Upper lobe of left lung (tissue), 6 donors: ENCODE data around the gene RNF150. TPM values are rescaled to one million over a fixed set of nuclear protein-coding genes. Genes with fewer than 3 reads are reported as not detected.

Experiments
- ATAC-seq, 2 donors: fragments of 200-7000 bp; cut with Tn5 transposase; one replicate each; pipeline ENCODE4 v1.9.1; 2022; ENCODE audit warnings: mild to moderate bottlenecking in 2 of 2, moderate library complexity in 2 of 2; ENCODE audit not compliant: low FRiP score in 2 of 2
- DNase-seq, 2 donors: peaks; one replicate each; pipeline ENCODE4 v3.0.0-alpha.2; 2019 to 2020
- H3K27ac ChIP-seq, 4 donors: fragments of 200-600 bp; sonication (generic); one replicate each; pipeline ENCODE4 v1.5.1; 2016 to 2019
- H3K27me3 ChIP-seq, 4 donors: fragments of 200-600 bp; sonication (generic); one replicate each; pipeline ENCODE4 v1.5.1; 2017 to 2019
- H3K36me3 ChIP-seq, 4 donors: fragments of 200-600 bp; sonication (generic); one replicate each; pipeline ENCODE4 v1.5.1; 2016 to 2019
- H3K4me1 ChIP-seq, 4 donors: fragments of 200-600 bp; sonication (generic); one replicate each; pipeline ENCODE4 v1.5.1; 2018 to 2019
- H3K4me3 ChIP-seq, 4 donors: fragments of 200-600 bp; sonication (generic); one replicate each; pipeline ENCODE4 v1.5.1; 2017 to 2019; ENCODE audit warnings: mild to moderate bottlenecking in 2 of 4, moderate library complexity in 1 of 4
- H3K9me3 ChIP-seq, 4 donors: fragments of 200-600 bp; sonication (generic); one replicate each; pipeline ENCODE4 v1.5.1; 2018 to 2019
- CTCF ChIP-seq, 6 experiments: fragments of 450-650 bp in 4 of 6; fragments of 200-600 bp in 2 of 6; sonication (generic) in 2 of 6; IDR thresholded peaks; one replicate each; pipeline ENCODE4 v1.5.1; 2016 to 2019; ENCODE audit warnings: antibody characterized with exemption in 6 of 6
- EP300 ChIP-seq, 4 donors: sonication (generic); formaldehyde crosslinking; IDR thresholded peaks; one replicate each; pipeline ENCODE4 v1.5.1; 2017; ENCODE audit warnings: antibody characterized with exemption in 4 of 4, control low read depth in 2 of 4
- POLR2A ChIP-seq, 4 donors: fragments of 450-650 bp; IDR thresholded peaks; one replicate each; pipeline ENCODE4 v1.5.1; 2016 to 2017; ENCODE audit warnings: antibody characterized with exemption in 4 of 4, mild to moderate bottlenecking in 2 of 4
- POLR2AphosphoS5 ChIP-seq, 2 donors: sonication (generic); formaldehyde crosslinking; IDR thresholded peaks; one replicate each; pipeline ENCODE4 v1.5.1; 2017; ENCODE audit warnings: antibody characterized with exemption in 2 of 2
- WGBS, 2 donors: methylation state at CpG; one replicate each; pipeline ENCODE4 v1.1.5; 2017 to 2018; 5-methylcytosine and 5-hydroxymethylcytosine counted together
- total RNA-seq, 6 donors: library from RNA; depleted of rRNA in 4 of 6; stranded (reverse); fragments of >200 nt in 4 of 6; gene quantifications; one replicate each; pipeline versions ENCODE4 v1.1.0 to v1.2.1, GENCODE V29; 2016 to 2021
- donor health status: DM: no; HTN: no; CAD: no; lungs with moderate emphysema.
- donor health status: DM: no; HTN: yes; CAD: no; lungs with severe emphysema.

Gene RNF150
- total RNA-seq, 6 donors from 2014 or later = 0.46 to 2.1 (median 1.4) TPM

GRCh38 chr4:140858897-140859296, 274.4 kb downstream of the RNF150 start:
- ATAC-seq (no peak), DNase-seq (peak in 1 of 2 donors; percentile 24)
- H3K4me1 ChIP-seq = peaks cover 0 to 3% (median 0%) of the 10 kb centered on the region in 4 donors
- H3K27ac ChIP-seq = no peak overlapping the region
- WGBS, 2 donors = 57 to 61% methylated on average over 3 of the region's 3 CpGs
- no peaks in the 10 kb centered on the region for H3K9me3 ChIP-seq
- TF ChIP-seq POLR2A (IDR thresholded peaks at IDR 0.05) (no peak), EP300 (IDR thresholded peaks at IDR 0.05) (no peak), CTCF (IDR thresholded peaks at IDR 0.05) (no peak), POLR2AphosphoS5 (IDR thresholded peaks at IDR 0.05) (no peak)
- no peaks in the 10 kb centered on the region for H3K27me3 ChIP-seq
- H3K4me3 ChIP-seq = no peak overlapping the region
- no peaks in the 10 kb centered on the region for H3K36me3 ChIP-seq

DNA sequence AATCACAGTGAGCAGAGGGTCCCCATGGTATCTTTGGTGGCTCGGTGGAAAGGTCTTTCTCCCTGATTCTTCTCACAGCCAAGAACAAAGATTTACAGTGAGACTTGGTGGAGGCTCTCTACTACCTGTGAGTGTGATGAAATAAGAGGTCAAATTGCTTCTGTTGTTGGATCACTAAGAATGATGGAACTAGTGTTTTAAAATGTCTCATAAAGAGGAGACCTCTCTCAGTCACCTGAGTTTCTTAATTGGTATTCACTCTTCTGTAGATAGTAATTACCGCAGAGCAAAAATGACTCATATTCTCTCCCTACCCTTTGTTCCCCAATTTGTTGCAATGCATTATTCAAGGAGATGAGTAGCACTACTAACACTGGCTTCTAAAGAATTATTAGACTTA, 276.2 kb downstream of the RNF150 start:
- no peak for ATAC-seq
- no peak for DNase-seq
- Histone ChIP-seq H3K9me3 (no peaks in the 10 kb centered on the region), H3K4me3 (no peak overlapping the region), H3K4me1 (no peaks in the 10 kb centered on the region), H3K27me3 (no peaks in the 10 kb centered on the region), H3K27ac (no peak overlapping the region), H3K36me3 (no peaks in the 10 kb centered on the region)
- 90 to 94% methylated on average over 2 of the region's 2 CpGs for WGBS, 2 donors
- no peak for TF ChIP-seq CTCF (IDR thresholded peaks at IDR 0.05)
- TF ChIP-seq POLR2A (IDR thresholded peaks at IDR 0.05) = no peak
- TF ChIP-seq POLR2AphosphoS5 (IDR thresholded peaks at IDR 0.05) = no peak
- no peak for TF ChIP-seq EP300 (IDR thresholded peaks at IDR 0.05)

- H3K27me3 ChIP-seq = no peaks in the 10 kb centered on the region
- WGBS, 2 donors = 66 to 72% methylated on average over 6 of the region's 6 CpGs
- H3K9me3 ChIP-seq = no peaks in the 10 kb centered on the region
- H3K36me3 ChIP-seq = no peaks in the 10 kb centered on the region
- no peak overlapping the region for H3K27ac ChIP-seq
- no peaks in the 10 kb centered on the region for H3K4me1 ChIP-seq
- TF ChIP-seq POLR2A (IDR thresholded peaks at IDR 0.05) (no peak), POLR2AphosphoS5 (IDR thresholded peaks at IDR 0.05) (no peak), CTCF (IDR thresholded peaks at IDR 0.05) (no peak), EP300 (IDR thresholded peaks at IDR 0.05) (no peak)
- peak in 1 of 2 donors; percentile 20 for ATAC-seq
- no peak overlapping the region for H3K4me3 ChIP-seq
- DNase-seq = no peak
Observed at GRCh38 chr4:140856621-140857062, 276.6 kb downstream of the RNF150 start.

DNA sequence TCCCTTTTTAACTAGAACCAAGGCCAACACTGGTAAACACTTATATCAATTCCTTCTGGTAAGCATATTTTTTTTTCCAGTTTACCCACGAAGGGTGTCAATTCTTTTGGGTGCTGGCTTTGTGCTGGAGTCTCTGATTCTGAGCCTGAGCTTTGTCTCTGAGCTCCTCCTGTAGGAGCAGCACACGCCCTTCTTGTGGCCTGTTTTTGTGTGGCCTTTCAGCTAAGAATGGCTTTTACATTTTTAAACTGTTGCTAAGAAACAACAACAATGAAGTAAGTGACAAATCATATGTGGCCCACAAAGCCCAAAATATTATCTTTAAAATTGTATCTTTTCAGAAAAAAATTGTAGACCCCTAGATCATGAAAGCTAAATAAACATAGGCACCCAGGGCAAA, 279.1 kb downstream of the RNF150 start:
- no peak overlapping the region for H3K4me3 ChIP-seq
- H3K27ac ChIP-seq = no peak overlapping the region
- ATAC-seq = no peak
- H3K27me3 ChIP-seq = no peaks in the 10 kb centered on the region
- WGBS, 2 donors = 68 to 70% methylated on average over 2 of the region's 2 CpGs
- no peaks in the 10 kb centered on the region for H3K36me3 ChIP-seq
- H3K4me1 ChIP-seq = no peaks in the 10 kb centered on the region
- no peak for DNase-seq
- no peaks in the 10 kb centered on the region for H3K9me3 ChIP-seq
- TF ChIP-seq POLR2AphosphoS5 (IDR thresholded peaks at IDR 0.05) (no peak), POLR2A (IDR thresholded peaks at IDR 0.05) (no peak), CTCF (IDR thresholded peaks at IDR 0.05) (no peak), EP300 (IDR thresholded peaks at IDR 0.05) (no peak)

GRCh38 chr4:140851804-140852203, 281.5 kb downstream of the RNF150 start:
- TF ChIP-seq POLR2AphosphoS5 (IDR thresholded peaks at IDR 0.05) (no peak), CTCF (IDR thresholded peaks at IDR 0.05) (no peak), POLR2A (IDR thresholded peaks at IDR 0.05) (no peak), EP300 (IDR thresholded peaks at IDR 0.05) (no peak)
- H3K36me3 ChIP-seq = no peaks in the 10 kb centered on the region
- H3K4me3 ChIP-seq = no peak overlapping the region
- ATAC-seq = no peak
- H3K9me3 ChIP-seq = no peaks in the 10 kb centered on the region
- no peak overlapping the region for H3K27ac ChIP-seq
- WGBS, 2 donors = 72 to 74% methylated on average over 1 of the region's 1 CpG
- no peaks in the 10 kb centered on the region for H3K4me1 ChIP-seq
- no peak for DNase-seq
- H3K27me3 ChIP-seq = no peaks in the 10 kb centered on the region
